ENCODE measurements around the gene SECTM1.

Gene SECTM1

GRCh38 chr17:82287868-82288801 lies 45.4 kb downstream of the SECTM1 start:
- no peak for DNase-seq (ENCODE audit: low read depth, low spot score)
- no peak overlapping the region for H3K4me3 ChIP-seq (ENCODE audit: low read depth, low read length)
- POLR2A ChIA-PET: no interaction called here
- CTCF ChIA-PET: interaction anchor here (0.8 kb wide), 1 partner anchor 13 kb away, joined by 3 read pairs; no protein-coding TSS in a partner anchor
- TF ChIP-seq, protein P1, sequence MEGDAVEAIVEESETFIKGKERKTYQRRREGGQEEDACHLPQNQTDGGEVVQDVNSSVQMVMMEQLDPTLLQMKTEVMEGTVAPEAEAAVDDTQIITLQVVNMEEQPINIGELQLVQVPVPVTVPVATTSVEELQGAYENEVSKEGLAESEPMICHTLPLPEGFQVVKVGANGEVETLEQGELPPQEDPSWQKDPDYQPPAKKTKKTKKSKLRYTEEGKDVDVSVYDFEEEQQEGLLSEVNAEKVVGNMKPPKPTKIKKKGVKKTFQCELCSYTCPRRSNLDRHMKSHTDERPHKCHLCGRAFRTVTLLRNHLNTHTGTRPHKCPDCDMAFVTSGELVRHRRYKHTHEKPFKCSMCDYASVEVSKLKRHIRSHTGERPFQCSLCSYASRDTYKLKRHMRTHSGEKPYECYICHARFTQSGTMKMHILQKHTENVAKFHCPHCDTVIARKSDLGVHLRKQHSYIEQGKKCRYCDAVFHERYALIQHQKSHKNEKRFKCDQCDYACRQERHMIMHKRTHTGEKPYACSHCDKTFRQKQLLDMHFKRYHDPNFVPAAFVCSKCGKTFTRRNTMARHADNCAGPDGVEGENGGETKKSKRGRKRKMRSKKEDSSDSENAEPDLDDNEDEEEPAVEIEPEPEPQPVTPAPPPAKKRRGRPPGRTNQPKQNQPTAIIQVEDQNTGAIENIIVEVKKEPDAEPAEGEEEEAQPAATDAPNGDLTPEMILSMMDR (IDR thresholded peaks at IDR 0.05; ENCODE audit: insufficient read depth, low read length, missing control alignments): no peak

GRCh38 chr17:82287013-82287867 lies 46.3 kb downstream of the SECTM1 start:
- CTCF ChIA-PET: interaction anchor here (0.8 kb wide), 1 partner anchor 14 kb away, joined by 3 read pairs; no protein-coding TSS in a partner anchor
- POLR2A ChIA-PET: no interaction called here
- no peak overlapping the region for H3K4me3 ChIP-seq (ENCODE audit: low read depth, low read length)
- TF ChIP-seq, protein P1 (IDR thresholded peaks at IDR 0.05; ENCODE audit: insufficient read depth, low read length, missing control alignments): no peak
- DNase-seq (ENCODE audit: low read depth, low spot score): no peak

GRCh38 chr17:82285141-82285540 lies 48.4 kb downstream of the SECTM1 start:
- CTCF ChIA-PET: no interaction called here
- TF ChIP-seq, protein P1 (IDR thresholded peaks at IDR 0.05; ENCODE audit: insufficient read depth, low read length, missing control alignments): no peak
- H3K4me3 ChIP-seq (ENCODE audit: low read depth, low read length): no peak overlapping the region
- POLR2A ChIA-PET: no interaction called here
- DNase-seq (ENCODE audit: low read depth, low spot score): no peak

DNA sequence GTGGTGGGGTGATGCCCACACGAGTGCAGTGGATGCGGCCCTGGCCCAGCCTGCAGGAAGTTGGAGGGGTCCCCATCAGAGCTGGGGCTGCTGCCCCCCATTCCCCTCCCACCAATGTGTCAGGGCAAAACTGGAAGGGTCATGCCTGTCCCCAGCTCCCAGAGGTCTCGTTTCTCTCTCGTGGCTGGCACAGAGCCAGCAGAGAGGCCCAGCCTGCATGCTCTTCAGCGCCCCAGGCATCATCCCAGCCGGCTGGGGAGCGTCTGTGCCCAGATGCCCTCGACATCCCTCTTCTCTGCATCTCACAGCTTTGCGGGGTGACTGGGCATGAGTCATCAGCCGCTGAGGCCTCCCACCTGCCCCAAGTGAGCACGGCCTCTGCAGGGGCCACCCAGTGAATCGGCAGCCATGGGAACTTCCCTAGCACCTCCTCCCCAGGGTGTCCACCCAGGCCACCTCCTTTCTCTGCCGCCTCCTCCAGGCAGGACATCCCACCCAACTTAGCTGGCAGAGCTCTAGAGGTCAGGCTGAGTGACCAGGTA lies 50.3 kb downstream of the SECTM1 start:
- no peak overlapping the region for H3K4me3 ChIP-seq (ENCODE audit: low read depth, low read length)
- ChIA-PET CTCF (interaction anchor here (0.9 to 1.0 kb wide), 2 partner anchors 8 to 18 kb away, joined by 4 to 5 read pairs; no protein-coding TSS in a partner anchor), POLR2A (interaction anchor here (1.7 kb wide), 1 partner anchor 14 kb away, joined by 8 read pairs; no protein-coding TSS in a partner anchor)
- no peak for DNase-seq (ENCODE audit: low read depth, low spot score)
- TF ChIP-seq, protein P1 (IDR thresholded peaks at IDR 0.05; ENCODE audit: insufficient read depth, low read length, missing control alignments): no peak

DNA sequence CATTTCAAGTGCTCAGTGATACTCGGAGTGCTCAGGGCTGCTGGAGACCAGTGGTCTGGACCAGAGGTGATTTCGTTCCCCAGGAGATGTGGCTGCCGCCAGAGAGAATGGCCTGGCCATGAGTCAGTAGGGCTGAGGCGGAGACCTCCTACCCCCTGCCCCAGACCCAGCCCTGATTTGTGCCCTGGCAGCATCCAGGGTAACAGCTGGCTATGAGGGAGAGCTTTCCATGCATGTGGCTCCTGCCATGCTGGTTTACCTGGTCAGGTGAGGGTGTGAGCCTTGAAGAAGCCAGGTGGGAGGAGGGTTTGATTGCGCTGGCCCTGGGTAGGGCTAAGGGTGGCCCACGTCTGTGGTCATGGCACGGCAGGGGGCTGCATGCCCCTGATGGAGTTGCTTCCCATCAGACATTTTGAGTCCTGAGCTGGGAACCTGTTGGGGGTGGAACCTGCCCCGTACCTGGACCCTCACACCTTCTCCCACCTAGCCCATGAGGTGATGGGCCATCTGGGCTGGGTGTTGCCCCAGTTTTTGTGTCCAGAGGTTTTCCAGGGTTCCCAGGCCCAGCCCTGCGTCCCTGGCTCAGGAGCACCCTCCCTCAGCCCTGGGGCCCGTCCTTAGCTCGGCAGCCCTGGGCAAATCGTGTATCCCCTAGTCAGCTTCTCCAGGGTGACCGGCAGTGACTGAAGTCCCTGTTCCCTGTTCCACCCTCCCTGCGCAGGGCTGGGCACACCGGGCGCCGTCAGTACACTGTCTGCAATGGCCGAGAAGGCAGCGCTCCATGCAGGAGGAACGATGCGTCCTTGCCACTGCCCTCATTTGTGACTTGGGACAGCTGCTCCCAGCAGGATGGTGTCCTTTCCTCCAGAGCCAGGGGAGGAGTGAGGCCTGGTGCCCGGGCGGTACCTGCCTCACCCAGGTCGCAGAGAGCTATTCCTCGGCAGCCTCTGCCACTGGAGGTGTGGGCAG lies 51.0 kb downstream of the SECTM1 start:
- ChIA-PET CTCF (interaction anchor here (1.0 kb wide), 1 partner anchor 16 kb away, joined by 3 read pairs; no protein-coding TSS in a partner anchor), POLR2A (interaction anchor here (1.7 kb wide), 1 partner anchor 13 kb away, joined by 8 read pairs; no protein-coding TSS in a partner anchor)

More for the DNA sequence above, 51.0 kb downstream of the SECTM1 start:
- H3K4me3 ChIP-seq (ENCODE audit: low read depth, low read length): no peak overlapping the region
- TF ChIP-seq, protein P1 (IDR thresholded peaks at IDR 0.05; ENCODE audit: insufficient read depth, low read length, missing control alignments): no peak
- no peak for DNase-seq (ENCODE audit: low read depth, low spot score)
